RPMI8226 (cell line): ENCODE data around the gene RAET1G.
A peak's percentile ranks its signal among the peaks of the same experiment; 100 is the strongest.
"Not testable (repeated sequence)": the region's sequence is repeated elsewhere in the genome, so short reads cannot be mapped to it uniquely, and the experiment has no call there.

Source experiments
- DNase-seq: peaks from one replicate; pipeline ENCODE4 v3.0.0-alpha.2; 2015

Gene RAET1G

GRCh38 chr6:149933036-149933435 lies 10.1 kb upstream of the RAET1G start:
- no peak for DNase-seq

GRCh38 chr6:149931501-149931900 lies 8.6 kb upstream of the RAET1G start:
- DNase-seq, result no peak

GRCh38 chr6:149929422-149929821 lies 6.5 kb upstream of the RAET1G start:
- DNase-seq, result no peak

GRCh38 chr6:149927025-149927424 lies 4.1 kb upstream of the RAET1G start:
- DNase-seq, result not testable (repeated sequence)

- DNase-seq, result peak; percentile 76
Measured at GRCh38 chr6:149925974-149926777, 3.3 kb upstream of the RAET1G start.

- no peak for DNase-seq
Measured at GRCh38 chr6:149925253-149925973, 2.5 kb upstream of the RAET1G start.

GRCh38 chr6:149924933-149925252 lies 2.0 kb upstream of the RAET1G start:
- DNase-seq, result no peak

GRCh38 chr6:149924206-149924932 lies 1.4 kb upstream of the RAET1G start:
- DNase-seq, result no peak

GRCh38 chr6:149923327-149923986 lies 536 bp upstream of the RAET1G start:
- DNase-seq, result no peak

GRCh38 chr6:149922091-149922490 lies 830 bp downstream of the RAET1G start:
- DNase-seq, result not testable (repeated sequence)

GRCh38 chr6:149921361-149921760 lies 1.6 kb downstream of the RAET1G start:
- no peak for DNase-seq

- no peak for DNase-seq
Measured at GRCh38 chr6:149919834-149920225, 3.1 kb downstream of the RAET1G start.

GRCh38 chr6:149919126-149919833 lies 3.6 kb downstream of the RAET1G start:
- not testable (repeated sequence) for DNase-seq

- DNase-seq, result no peak
Measured at GRCh38 chr6:149918151-149918905, 4.6 kb downstream of the RAET1G start.

GRCh38 chr6:149917679-149918078 lies 5.2 kb downstream of the RAET1G start:
- DNase-seq, result no peak

- DNase-seq, result no peak
Measured at GRCh38 chr6:149915970-149916865, 6.7 kb downstream of the RAET1G start.

GRCh38 chr6:149913540-149914240 lies 9.2 kb downstream of the RAET1G start:
- DNase-seq, result no peak

GRCh38 chr6:149913085-149913484 lies 9.8 kb downstream of the RAET1G start:
- DNase-seq, result no peak

GRCh38 chr6:149912680-149913079 lies 10.2 kb downstream of the RAET1G start:
- DNase-seq, result not testable (repeated sequence)

GRCh38 chr6:149910721-149911151 lies 12.2 kb downstream of the RAET1G start:
- DNase-seq, result no peak
